Measurements from ENCODE around the gene CNTNAP5. TPM values are rescaled to one million over a fixed set of nuclear protein-coding genes. Genes with fewer than 3 reads are reported as not detected.

The CNTNAP5 gene
- total and polyA plus RNA-seq, 4 experiments from 2014 or later = not detected

- Mint-ChIP-seq H3K27ac (no peak overlapping the region), H3K9me3 (peaks cover 0 to 11% (median 5%) of the 10 kb centered on the region in 8 donors)
These were observed 189.0 kb downstream of the CNTNAP5 start for GRCh38 chr2:124213977-124214587.

GRCh38 chr2:124246170-124246569 is 221.1 kb downstream of the CNTNAP5 start:
- intact Hi-C loops (cut with micrococcal nuclease) = no loop called here
- POLR2A ChIA-PET (ENCODE audit: partially characterized antibody) = no interaction called here
- CTCF ChIA-PET (ENCODE audit: partially characterized antibody) = no interaction called here

More at GRCh38 chr2:124213977-124214587, 189.0 kb downstream of the CNTNAP5 start:
- Histone ChIP-seq H3K9me3 (ENCODE audit: control insufficient read depth in 1 of 2, low read length in 2 of 2) (no peaks in the 10 kb centered on the region), H3K27ac (ENCODE audit: low read depth, low read length) (no peak overlapping the region), H3K4me3 (ENCODE audit: low read length in 2 of 2) (no peak overlapping the region), H3K27me3 (ENCODE audit: insufficient read depth, low read length) (no peaks in the 10 kb centered on the region), H3K4me1 (ENCODE audit: insufficient read depth, low read length) (no peaks in the 10 kb centered on the region), H3K36me3 (ENCODE audit: insufficient read depth, low read length) (no peaks in the 10 kb centered on the region)
- intact Hi-C loops (cut with micrococcal nuclease) = no loop called here
- CTCF ChIA-PET (ENCODE audit: partially characterized antibody) = no interaction called here
- POLR2A ChIA-PET (ENCODE audit: partially characterized antibody) = no interaction called here
- H3K4me3 Mint-ChIP-seq = no peak overlapping the region
- no peaks in the 10 kb centered on the region for H3K36me3 Mint-ChIP-seq
- no peaks in the 10 kb centered on the region for H3K4me1 Mint-ChIP-seq
- H3K27me3 Mint-ChIP-seq = no peaks in the 10 kb centered on the region
- no peak for DNase-seq

GRCh38 chr2:124248386-124248785 is 223.3 kb downstream of the CNTNAP5 start:
- H3K36me3 Mint-ChIP-seq = no peaks in the 10 kb centered on the region
- peaks cover 0 to 11% (median 5%) of the 10 kb centered on the region in 8 donors for H3K9me3 Mint-ChIP-seq
- Histone ChIP-seq H3K27me3 (ENCODE audit: insufficient read depth, low read length) (no peaks in the 10 kb centered on the region), H3K27ac (ENCODE audit: low read depth, low read length) (no peak overlapping the region), H3K4me1 (ENCODE audit: insufficient read depth, low read length) (no peaks in the 10 kb centered on the region), H3K9me3 (ENCODE audit: control insufficient read depth in 1 of 2, low read length in 2 of 2) (no peaks in the 10 kb centered on the region), H3K4me3 (ENCODE audit: low read length in 2 of 2) (no peak overlapping the region), H3K36me3 (ENCODE audit: insufficient read depth, low read length) (no peaks in the 10 kb centered on the region)
- H3K27me3 Mint-ChIP-seq = no peaks in the 10 kb centered on the region
- intact Hi-C loops (cut with micrococcal nuclease) = no loop called here
- CTCF ChIA-PET (ENCODE audit: partially characterized antibody) = no interaction called here
- H3K27ac Mint-ChIP-seq = no peak overlapping the region
- H3K4me3 Mint-ChIP-seq = no peak overlapping the region
- H3K4me1 Mint-ChIP-seq = no peaks in the 10 kb centered on the region
- POLR2A ChIA-PET (ENCODE audit: partially characterized antibody) = no interaction called here
- no peak for DNase-seq

More at GRCh38 chr2:124246170-124246569, 221.1 kb downstream of the CNTNAP5 start:
- Mint-ChIP-seq H3K4me1 (no peaks in the 10 kb centered on the region), H3K36me3 (no peaks in the 10 kb centered on the region), H3K27ac (no peak overlapping the region), H3K9me3 (peaks cover 2 to 13% (median 7%) of the 10 kb centered on the region in 8 donors), H3K27me3 (no peaks in the 10 kb centered on the region), H3K4me3 (no peak overlapping the region)
- no peaks in the 10 kb centered on the region for H3K36me3 ChIP-seq (ENCODE audit: insufficient read depth, low read length)
- H3K27ac ChIP-seq (ENCODE audit: low read depth, low read length) = no peak overlapping the region
- no peak overlapping the region for H3K4me3 ChIP-seq (ENCODE audit: low read length in 2 of 2)
- no peaks in the 10 kb centered on the region for H3K4me1 ChIP-seq (ENCODE audit: insufficient read depth, low read length)
- H3K9me3 ChIP-seq (ENCODE audit: control insufficient read depth in 1 of 2, low read length in 2 of 2) = no peaks in the 10 kb centered on the region
- DNase-seq = no peak
- H3K27me3 ChIP-seq (ENCODE audit: insufficient read depth, low read length) = no peaks in the 10 kb centered on the region

GRCh38 chr2:124250433-124250832 is 225.3 kb downstream of the CNTNAP5 start:
- H3K27ac ChIP-seq (ENCODE audit: low read depth, low read length) = no peak overlapping the region
- no peaks in the 10 kb centered on the region for H3K36me3 ChIP-seq (ENCODE audit: insufficient read depth, low read length)
- H3K36me3 Mint-ChIP-seq = no peaks in the 10 kb centered on the region
- H3K4me1 ChIP-seq (ENCODE audit: insufficient read depth, low read length) = no peaks in the 10 kb centered on the region
- DNase-seq = no peak
- intact Hi-C loops (cut with micrococcal nuclease) = no loop called here
- H3K27me3 ChIP-seq (ENCODE audit: insufficient read depth, low read length) = no peaks in the 10 kb centered on the region
- H3K9me3 ChIP-seq (ENCODE audit: control insufficient read depth in 1 of 2, low read length in 2 of 2) = no peaks in the 10 kb centered on the region
- H3K9me3 Mint-ChIP-seq = peaks cover 0 to 15% (median 4%) of the 10 kb centered on the region in 8 donors
- no peak overlapping the region for H3K4me3 Mint-ChIP-seq
- POLR2A ChIA-PET (ENCODE audit: partially characterized antibody) = no interaction called here
- H3K27ac Mint-ChIP-seq = no peak overlapping the region
- CTCF ChIA-PET (ENCODE audit: partially characterized antibody) = no interaction called here
- no peaks in the 10 kb centered on the region for H3K27me3 Mint-ChIP-seq
- no peaks in the 10 kb centered on the region for H3K4me1 Mint-ChIP-seq
- no peak overlapping the region for H3K4me3 ChIP-seq (ENCODE audit: low read length in 2 of 2)

GRCh38 chr2:124254621-124255020 is 229.5 kb downstream of the CNTNAP5 start:
- H3K4me3 ChIP-seq (ENCODE audit: low read length in 2 of 2) = no peak overlapping the region
- no peak overlapping the region for H3K27ac ChIP-seq (ENCODE audit: low read depth, low read length)
- no peaks in the 10 kb centered on the region for H3K4me1 ChIP-seq (ENCODE audit: insufficient read depth, low read length)
- no peaks in the 10 kb centered on the region for H3K9me3 ChIP-seq (ENCODE audit: control insufficient read depth in 1 of 2, low read length in 2 of 2)
- H3K27me3 ChIP-seq (ENCODE audit: insufficient read depth, low read length) = no peaks in the 10 kb centered on the region
- H3K4me3 Mint-ChIP-seq = no peak overlapping the region
- DNase-seq = no peak
- H3K4me1 Mint-ChIP-seq = no peaks in the 10 kb centered on the region
- no peaks in the 10 kb centered on the region for H3K36me3 ChIP-seq (ENCODE audit: insufficient read depth, low read length)
- ChIA-PET CTCF (ENCODE audit: partially characterized antibody) (no interaction called here), POLR2A (ENCODE audit: partially characterized antibody) (no interaction called here)
- intact Hi-C loops (cut with micrococcal nuclease) = no loop called here
- no peaks in the 10 kb centered on the region for H3K36me3 Mint-ChIP-seq
- H3K27ac Mint-ChIP-seq = no peak overlapping the region
- H3K9me3 Mint-ChIP-seq = peaks cover 0 to 11% (median 3%) of the 10 kb centered on the region in 8 donors
- no peaks in the 10 kb centered on the region for H3K27me3 Mint-ChIP-seq

GRCh38 chr2:124257120-124257519 is 232.0 kb downstream of the CNTNAP5 start:
- Mint-ChIP-seq H3K27ac (no peak overlapping the region), H3K36me3 (no peaks in the 10 kb centered on the region), H3K4me1 (no peaks in the 10 kb centered on the region), H3K4me3 (no peak overlapping the region), H3K27me3 (no peaks in the 10 kb centered on the region), H3K9me3 (peaks cover 0 to 10% (median 4%) of the 10 kb centered on the region in 8 donors)
- ChIA-PET POLR2A (ENCODE audit: partially characterized antibody) (no interaction called here), CTCF (ENCODE audit: partially characterized antibody) (no interaction called here)
- DNase-seq = no peak
- H3K4me3 ChIP-seq (ENCODE audit: low read length in 2 of 2) = no peak overlapping the region
- no peaks in the 10 kb centered on the region for H3K27me3 ChIP-seq (ENCODE audit: insufficient read depth, low read length)
- H3K36me3 ChIP-seq (ENCODE audit: insufficient read depth, low read length) = no peaks in the 10 kb centered on the region
- no peaks in the 10 kb centered on the region for H3K4me1 ChIP-seq (ENCODE audit: insufficient read depth, low read length)
- no peaks in the 10 kb centered on the region for H3K9me3 ChIP-seq (ENCODE audit: control insufficient read depth in 1 of 2, low read length in 2 of 2)
- intact Hi-C loops (cut with micrococcal nuclease) = no loop called here
- no peak overlapping the region for H3K27ac ChIP-seq (ENCODE audit: low read depth, low read length)

GRCh38 chr2:124258140-124258880 is 233.2 kb downstream of the CNTNAP5 start:
- Mint-ChIP-seq H3K27me3 (no peaks in the 10 kb centered on the region), H3K9me3 (peaks cover 0 to 10% (median 4%) of the 10 kb centered on the region in 8 donors)
- POLR2A ChIA-PET (ENCODE audit: partially characterized antibody) = no interaction called here

More at GRCh38 chr2:124258140-124258880, 233.2 kb downstream of the CNTNAP5 start:
- Histone ChIP-seq H3K9me3 (ENCODE audit: control insufficient read depth in 1 of 2, low read length in 2 of 2) (no peaks in the 10 kb centered on the region), H3K36me3 (ENCODE audit: insufficient read depth, low read length) (no peaks in the 10 kb centered on the region), H3K4me3 (ENCODE audit: low read length in 2 of 2) (no peak overlapping the region), H3K27me3 (ENCODE audit: insufficient read depth, low read length) (no peaks in the 10 kb centered on the region), H3K27ac (ENCODE audit: low read depth, low read length) (no peak overlapping the region), H3K4me1 (ENCODE audit: insufficient read depth, low read length) (no peaks in the 10 kb centered on the region)
- Mint-ChIP-seq H3K36me3 (no peaks in the 10 kb centered on the region), H3K27ac (no peak overlapping the region), H3K4me1 (no peaks in the 10 kb centered on the region), H3K4me3 (no peak overlapping the region)
- CTCF ChIA-PET (ENCODE audit: partially characterized antibody) = no interaction called here
- DNase-seq = no peak
- intact Hi-C loops (cut with micrococcal nuclease) = no loop called here
